Measurements from ENCODE around the gene QPRT.

DNA sequence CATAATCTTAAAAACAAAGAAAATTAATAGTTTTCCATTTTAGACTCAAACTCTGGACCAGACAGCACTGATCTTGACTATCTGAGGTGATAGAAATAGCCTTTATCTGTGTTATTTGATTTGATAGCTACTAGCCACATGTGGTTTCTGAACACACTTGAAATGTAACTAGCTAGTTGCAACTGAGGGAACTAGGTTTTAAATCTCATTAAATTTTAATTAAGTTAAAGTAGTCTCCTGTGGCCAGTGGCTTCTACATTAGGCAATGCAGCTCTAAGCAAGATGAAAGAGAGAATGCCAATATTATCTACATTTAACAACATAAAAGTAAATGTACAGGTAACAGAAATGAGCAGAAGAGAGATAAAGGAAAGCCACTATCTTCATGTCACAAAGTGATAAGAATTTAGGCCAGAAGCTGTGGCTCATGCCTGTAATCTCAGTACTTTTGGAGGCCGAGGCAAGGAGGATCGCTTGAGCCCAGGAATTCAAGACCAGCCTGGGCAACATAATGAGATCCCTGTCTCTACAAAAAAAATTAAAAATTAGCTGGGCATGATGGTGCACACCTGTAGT lies 27.1 kb upstream of the QPRT start:
- TF ChIP-seq, protein P1, sequence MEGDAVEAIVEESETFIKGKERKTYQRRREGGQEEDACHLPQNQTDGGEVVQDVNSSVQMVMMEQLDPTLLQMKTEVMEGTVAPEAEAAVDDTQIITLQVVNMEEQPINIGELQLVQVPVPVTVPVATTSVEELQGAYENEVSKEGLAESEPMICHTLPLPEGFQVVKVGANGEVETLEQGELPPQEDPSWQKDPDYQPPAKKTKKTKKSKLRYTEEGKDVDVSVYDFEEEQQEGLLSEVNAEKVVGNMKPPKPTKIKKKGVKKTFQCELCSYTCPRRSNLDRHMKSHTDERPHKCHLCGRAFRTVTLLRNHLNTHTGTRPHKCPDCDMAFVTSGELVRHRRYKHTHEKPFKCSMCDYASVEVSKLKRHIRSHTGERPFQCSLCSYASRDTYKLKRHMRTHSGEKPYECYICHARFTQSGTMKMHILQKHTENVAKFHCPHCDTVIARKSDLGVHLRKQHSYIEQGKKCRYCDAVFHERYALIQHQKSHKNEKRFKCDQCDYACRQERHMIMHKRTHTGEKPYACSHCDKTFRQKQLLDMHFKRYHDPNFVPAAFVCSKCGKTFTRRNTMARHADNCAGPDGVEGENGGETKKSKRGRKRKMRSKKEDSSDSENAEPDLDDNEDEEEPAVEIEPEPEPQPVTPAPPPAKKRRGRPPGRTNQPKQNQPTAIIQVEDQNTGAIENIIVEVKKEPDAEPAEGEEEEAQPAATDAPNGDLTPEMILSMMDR (IDR thresholded peaks at IDR 0.05; ENCODE audit: borderline replicate concordance, extremely low read depth, low read length, poor library complexity, severe bottlenecking), result no peak
- no peak for TF ChIP-seq EZH2 (IDR thresholded peaks at IDR 0.05; ENCODE audit: borderline replicate concordance, low read depth, low read length, severe bottlenecking)

Measured in DND-41 (cell line).